Glomerular visceral epithelial cell (primary cell): ENCODE measurements around the gene MED13L.
A peak's percentile ranks its signal among the peaks of the same experiment; 100 is the strongest.

ENCODE experiments used
- DNase-seq: peaks from one replicate; pipeline ENCODE4 v3.0.0-alpha.2; 2016; ENCODE audit errors: extremely low spot score

The MED13L gene

GRCh38 chr12:116130431-116130830 is 147.1 kb downstream of the MED13L start:
- no peak for DNase-seq

- DNase-seq, result no peak
Observed at GRCh38 chr12:116128779-116129178, 148.7 kb downstream of the MED13L start.

GRCh38 chr12:116127859-116128258 is 149.6 kb downstream of the MED13L start:
- DNase-seq, result peak; percentile 35

DNA sequence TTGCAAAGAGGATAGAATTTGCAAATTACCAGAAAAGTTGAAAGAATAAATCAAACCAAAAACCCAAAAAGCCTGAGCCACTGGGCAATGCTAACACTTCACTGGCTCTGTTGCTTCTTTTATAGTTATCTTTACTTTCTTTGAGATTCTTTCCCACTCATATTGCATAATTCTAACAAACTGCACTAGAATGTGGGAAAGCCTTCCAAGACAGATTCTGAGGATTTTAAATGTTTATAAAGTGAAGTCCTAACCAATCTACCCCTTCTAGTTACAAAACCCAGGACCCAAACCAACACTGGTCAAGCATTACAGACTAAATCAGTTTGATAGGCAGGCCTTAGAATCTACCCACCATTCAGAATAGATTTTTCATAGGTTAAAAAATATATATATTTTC is 150.9 kb downstream of the MED13L start:
- DNase-seq, result no peak

- DNase-seq, result no peak
Observed at GRCh38 chr12:116125956-116126566, 151.4 kb downstream of the MED13L start.

GRCh38 chr12:116125084-116125483 is 152.4 kb downstream of the MED13L start:
- DNase-seq, result no peak

DNA sequence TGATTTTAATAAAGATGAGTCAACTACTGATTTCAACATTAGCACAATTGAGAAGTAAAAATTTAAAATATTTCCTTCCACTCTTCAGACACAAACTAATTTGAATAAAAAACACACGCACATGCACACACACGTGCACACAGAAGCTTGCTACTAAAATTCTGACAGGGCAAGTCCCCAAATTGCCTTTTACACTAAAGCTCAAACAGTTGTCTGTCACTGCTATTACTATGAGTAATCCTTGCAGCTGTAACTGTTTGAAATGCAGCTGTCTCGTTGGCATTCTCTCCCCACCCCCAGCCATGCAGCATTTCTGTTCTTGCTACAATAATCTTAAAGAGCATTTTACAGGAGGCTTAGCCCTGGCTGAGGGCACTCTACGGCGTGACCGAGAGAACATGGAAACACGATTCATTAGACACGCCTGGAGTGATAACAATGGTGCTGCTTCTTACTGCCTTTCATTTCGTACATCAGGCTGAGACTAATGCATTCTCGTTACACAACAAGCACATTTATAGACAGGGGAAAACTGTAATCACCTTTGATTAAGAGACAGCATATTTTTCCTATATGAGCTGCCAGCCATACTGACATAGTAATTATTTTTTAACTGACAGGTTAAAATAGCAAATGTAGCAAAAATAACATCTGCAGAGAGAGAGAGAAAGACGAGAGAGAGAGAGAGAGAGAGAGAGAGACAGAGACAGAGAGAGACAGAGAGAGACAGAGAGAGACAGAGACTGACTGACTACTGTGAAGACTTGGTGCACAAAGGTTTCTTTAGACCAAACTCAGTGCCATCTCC is 153.8 kb downstream of the MED13L start:
- peak; percentile 81 for DNase-seq

- DNase-seq, result no peak
Observed at GRCh38 chr12:116122628-116123027, 154.9 kb downstream of the MED13L start.

- DNase-seq, result no peak
Observed at GRCh38 chr12:116121453-116121871, 156.0 kb downstream of the MED13L start.

DNA sequence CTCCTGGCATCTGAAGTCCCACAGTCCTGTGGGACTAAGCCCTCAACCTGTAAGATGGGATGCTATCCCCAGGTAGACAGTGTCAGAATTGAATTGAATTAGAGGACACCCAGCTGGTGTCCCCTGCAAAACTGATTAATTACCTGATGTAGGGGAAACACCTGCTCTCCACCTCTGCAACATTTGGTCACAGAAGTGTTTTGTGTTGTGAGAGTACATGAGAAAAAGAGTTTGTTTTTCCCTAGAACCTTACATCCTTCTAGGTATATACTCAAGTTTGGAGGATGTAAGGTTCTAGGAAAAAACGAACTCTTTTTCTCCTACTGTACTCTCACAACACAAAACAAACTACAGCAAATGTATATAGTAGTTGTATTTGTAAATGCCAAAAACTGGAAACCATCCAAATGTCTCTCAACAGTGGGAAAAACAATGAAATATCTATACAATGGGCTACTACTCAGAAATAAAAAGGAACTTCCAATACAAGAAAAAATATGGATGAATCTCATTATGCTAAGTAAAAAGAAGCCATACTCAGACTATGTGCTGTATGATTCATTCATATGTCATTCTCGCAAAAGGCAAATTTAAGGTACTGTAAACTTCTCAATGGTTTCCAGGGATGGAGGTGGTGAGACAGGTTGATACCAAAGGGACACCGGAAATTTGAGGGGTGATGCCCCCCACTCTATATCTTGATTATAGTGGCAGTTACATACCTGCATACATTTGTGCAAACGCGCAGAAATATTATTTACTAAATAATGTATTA is 160.7 kb downstream of the MED13L start:
- no peak for DNase-seq

DNA sequence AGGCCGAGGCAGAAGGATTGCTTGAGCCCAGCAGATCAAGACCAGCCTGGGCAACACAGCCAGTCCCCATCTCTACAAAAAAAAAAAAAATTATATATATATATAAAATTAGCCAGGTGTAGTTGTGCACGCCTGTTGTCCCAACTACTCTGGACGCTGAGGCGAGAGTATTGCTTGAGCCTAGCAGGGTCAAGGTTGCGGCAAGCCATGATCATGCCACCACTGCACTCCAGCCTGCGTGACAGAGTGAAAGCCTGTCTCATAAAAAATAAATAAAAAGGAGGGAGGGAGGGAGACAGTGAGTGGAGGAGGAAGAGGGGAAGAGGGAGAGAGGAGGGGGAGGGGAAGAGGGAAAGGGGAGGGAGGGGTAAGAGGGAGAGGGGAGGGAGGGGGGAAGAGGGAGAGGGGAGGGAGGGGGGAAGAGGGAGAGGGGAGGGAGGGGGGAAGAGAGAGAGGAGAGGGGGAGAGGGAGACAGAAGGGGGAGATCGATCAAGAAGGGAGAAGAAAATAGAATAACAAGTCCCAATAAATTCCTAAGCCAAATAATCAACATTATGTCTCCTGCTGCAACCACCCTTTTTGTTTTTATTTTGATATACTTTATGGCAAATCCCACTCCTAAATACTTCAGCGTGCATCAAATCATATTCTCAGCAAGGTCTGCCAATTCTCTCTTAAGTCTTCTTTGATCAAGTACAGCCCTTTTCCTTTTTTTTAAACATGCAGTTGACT is 163.9 kb downstream of the MED13L start:
- no peak for DNase-seq

DNA sequence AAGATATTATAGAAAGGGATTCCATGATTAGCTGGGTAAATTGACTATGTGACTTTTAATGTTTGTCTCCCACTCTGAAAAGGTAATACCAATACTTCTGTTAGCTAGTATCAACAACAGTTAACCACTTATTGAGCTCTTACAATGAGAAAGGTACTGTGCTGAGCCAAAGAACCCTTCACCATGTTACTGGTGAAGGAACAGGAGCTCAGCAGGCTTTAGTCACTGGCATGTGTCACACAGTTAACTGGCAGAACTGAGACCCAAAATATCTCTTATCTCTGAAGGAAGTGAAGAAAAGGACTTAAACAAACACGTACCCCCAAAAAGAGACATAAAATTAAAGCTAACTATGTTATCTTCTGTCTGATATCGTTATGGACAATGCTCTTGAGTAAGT is 170.6 kb downstream of the MED13L start:
- DNase-seq, result no peak

DNA sequence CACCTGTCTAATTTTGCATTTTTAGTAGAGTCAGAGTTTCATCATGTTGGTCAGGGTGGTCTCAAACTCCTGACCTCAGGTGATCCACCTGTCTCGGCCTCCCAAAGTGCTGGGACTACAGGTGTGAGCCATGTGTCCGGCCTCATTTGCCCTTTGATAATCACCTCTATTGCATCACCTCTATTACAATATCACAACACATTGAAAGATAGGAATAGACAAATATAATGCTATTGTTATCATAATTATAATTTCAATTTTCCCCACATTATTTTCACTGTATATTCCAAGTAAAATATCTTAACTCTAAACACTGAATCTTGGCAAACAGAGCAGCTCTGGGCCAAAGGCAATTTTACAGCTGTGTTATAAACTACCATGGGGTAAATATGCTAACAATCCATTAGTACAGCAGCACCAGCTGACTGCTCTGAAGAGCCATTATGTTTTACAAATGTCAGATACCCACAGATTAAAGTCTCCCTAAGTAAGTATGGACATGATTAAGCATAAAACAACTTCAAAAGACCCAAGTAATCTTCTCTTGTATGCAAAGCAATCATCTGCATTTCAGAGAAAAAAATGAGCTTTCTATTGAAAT is 173.2 kb downstream of the MED13L start:
- DNase-seq, result no peak

- DNase-seq, result no peak
Observed at GRCh38 chr12:116101991-116102390, 175.5 kb downstream of the MED13L start.

- no peak for DNase-seq
Observed at GRCh38 chr12:116099652-116100432, 177.7 kb downstream of the MED13L start.

DNA sequence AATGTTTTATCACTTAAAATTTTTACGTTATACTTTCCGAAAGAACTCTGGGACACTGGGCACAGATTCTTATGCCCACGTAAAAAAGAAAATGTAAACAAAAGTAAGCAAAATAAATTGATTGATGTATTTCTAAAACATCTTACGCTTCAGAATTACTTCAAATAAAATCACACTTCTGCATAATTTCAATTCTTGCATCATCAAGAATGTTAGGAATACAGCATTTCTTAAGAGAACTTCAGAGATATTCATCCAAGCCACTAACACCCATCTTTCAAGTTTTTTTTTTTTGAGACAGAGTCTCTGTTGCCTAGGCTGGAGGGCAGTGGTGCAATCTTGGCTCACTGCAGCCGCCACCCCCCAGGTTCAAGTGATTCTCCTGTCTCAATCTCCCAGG is 180.6 kb downstream of the MED13L start:
- no peak for DNase-seq

GRCh38 chr12:116094475-116094874 is 183.0 kb downstream of the MED13L start:
- no peak for DNase-seq

DNA sequence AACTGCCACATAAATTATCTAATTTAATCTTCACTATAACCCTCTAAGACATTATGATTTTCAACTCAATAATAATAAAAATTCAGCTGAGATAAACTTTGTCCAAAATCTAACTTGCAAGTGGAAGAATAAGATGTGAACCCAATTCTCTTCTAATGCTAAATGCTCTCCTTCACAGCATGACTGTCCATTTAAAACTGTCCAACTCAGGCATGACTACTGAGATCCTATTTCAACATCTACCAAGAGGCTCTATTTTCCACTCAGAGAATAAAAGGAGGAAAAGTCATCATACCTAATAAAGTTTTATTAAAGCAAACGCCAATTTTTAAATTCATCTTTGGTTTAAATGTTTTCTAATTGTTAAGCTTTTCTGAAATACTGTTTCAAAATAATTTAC is 183.6 kb downstream of the MED13L start:
- no peak for DNase-seq

DNA sequence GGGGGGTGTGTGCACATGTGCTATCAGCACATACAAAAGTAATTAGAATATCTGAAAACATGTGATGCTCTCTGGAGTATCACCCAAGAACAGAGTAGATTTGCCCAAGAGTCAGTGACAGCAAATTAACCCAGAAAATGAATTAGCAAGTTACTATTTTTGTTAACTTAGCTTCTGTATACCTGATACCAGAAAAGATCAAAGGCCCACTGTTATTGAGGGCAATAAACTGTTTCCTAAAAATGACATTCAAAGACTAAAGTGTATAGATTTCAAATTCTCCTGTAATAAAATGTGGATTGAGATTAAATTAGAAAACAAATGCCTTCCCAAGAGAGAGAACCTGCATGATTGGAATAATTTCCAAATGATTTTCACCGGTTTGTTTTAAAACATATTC is 184.7 kb downstream of the MED13L start:
- no peak for DNase-seq

DNA sequence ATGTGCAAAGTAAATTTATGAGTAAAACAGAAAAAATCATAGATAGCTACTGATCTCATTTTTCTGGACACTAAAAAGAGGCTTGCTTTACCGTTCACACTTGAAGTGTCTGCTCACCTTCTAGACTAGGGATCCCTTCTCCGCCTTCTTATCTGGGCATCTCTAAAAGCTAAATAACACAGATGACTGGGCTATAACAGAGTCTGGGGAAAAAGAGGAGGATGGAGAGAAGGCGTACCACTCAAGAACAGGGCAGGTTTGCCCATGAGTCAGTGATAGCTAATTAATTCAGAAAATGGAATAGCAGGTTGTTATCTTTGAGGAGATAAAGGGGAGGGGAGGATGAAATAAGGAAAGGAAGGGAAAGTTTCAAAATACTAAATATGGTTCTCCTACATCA is 185.3 kb downstream of the MED13L start:
- no peak for DNase-seq

- DNase-seq, result no peak
Observed at GRCh38 chr12:116091579-116091978, 185.9 kb downstream of the MED13L start.
